HEK293T (cell line): Measurements from ENCODE around the gene RSRC1.

Source experiments
- CTCF ChIA-PET: fragments of 350-600 bp; formaldehyde crosslinking; extraction: SDS; loops from one replicate; lab custom pipeline; 2021; ENCODE audit warnings: antibody characterized with exemption, inconsistent platforms; lab: Yijun Ruan, JAX
- POLR2A ChIA-PET: fragments of 350-600 bp; formaldehyde crosslinking; extraction: SDS; loops from one replicate; lab custom pipeline; 2020; ENCODE audit warnings: antibody characterized with exemption, inconsistent platforms; lab: Yijun Ruan, JAX
- DNase-seq: peaks from one replicate; pipeline ENCODE4 v3.0.0; 2012; ENCODE audit warnings: mixed read lengths; ENCODE audit errors: extremely low spot score
- ARNT ChIP-seq: fragments of 450-650 bp; IDR thresholded peaks from 2 replicates; pipeline ENCODE4 v1.6.1; 2017; ENCODE audit warnings: mild to moderate bottlenecking
- BHLHE40 ChIP-seq: fragments of 450-650 bp; IDR thresholded peaks from 2 replicates; pipeline ENCODE4 v1.6.1; 2016; ENCODE audit warnings: mild to moderate bottlenecking, moderate library complexity, borderline replicate concordance
- CTBP1 ChIP-seq: fragments of 450-650 bp; IDR thresholded peaks from 2 replicates; pipeline ENCODE4 v1.6.1; 2016; ENCODE audit warnings: borderline replicate concordance
- ELF4 ChIP-seq: fragments of 450-650 bp; IDR thresholded peaks from 2 replicates; pipeline ENCODE4 v1.6.1; 2017; ENCODE audit warnings: antibody characterized with exemption
- FOXA1 ChIP-seq: fragments of 450-650 bp; IDR thresholded peaks from 2 replicates; pipeline ENCODE4 v1.6.1; 2016; ENCODE audit warnings: mild to moderate bottlenecking
- FOXK2 ChIP-seq: fragments of 450-650 bp; IDR thresholded peaks from 2 replicates; pipeline ENCODE4 v1.6.1; 2016; ENCODE audit warnings: mild to moderate bottlenecking
- FOXM1 ChIP-seq: fragments of 450-650 bp; IDR thresholded peaks from 2 replicates; pipeline ENCODE4 v1.6.1; 2017; ENCODE audit warnings: mild to moderate bottlenecking, borderline replicate concordance
- HDGF ChIP-seq: fragments of 450-650 bp; IDR thresholded peaks from 2 replicates; pipeline ENCODE4 v1.6.1; 2017; ENCODE audit warnings: antibody characterized with exemption, borderline replicate concordance
- L3MBTL2 ChIP-seq: fragments of 450-650 bp; conservative IDR thresholded peaks from 2 replicates; pipeline ENCODE4 v1.6.1; 2016; ENCODE audit warnings: mild to moderate bottlenecking
- LEF1 ChIP-seq: fragments of 450-650 bp; IDR thresholded peaks from 2 replicates; pipeline ENCODE4 v1.6.1; 2017; ENCODE audit warnings: mild to moderate bottlenecking, borderline replicate concordance
- NFRKB ChIP-seq: fragments of 450-650 bp; IDR thresholded peaks from 2 replicates; pipeline ENCODE4 v1.6.1; 2016; ENCODE audit warnings: mild to moderate bottlenecking, moderate library complexity
- PKNOX1 ChIP-seq: fragments of 450-650 bp; IDR thresholded peaks from 2 replicates; pipeline ENCODE4 v1.6.1; 2016
- SP1 ChIP-seq: fragments of 450-650 bp; IDR thresholded peaks from 2 replicates; pipeline ENCODE4 v1.6.1; 2017
- SUZ12 ChIP-seq: fragments of 450-650 bp; IDR thresholded peaks from 2 replicates; pipeline ENCODE4 v1.6.1; 2016; ENCODE audit warnings: mild to moderate bottlenecking
- TARDBP ChIP-seq: fragments of 450-650 bp; IDR thresholded peaks from 2 replicates; pipeline ENCODE4 v1.6.1; 2016
- ZNF384 ChIP-seq: fragments of 450-650 bp; IDR thresholded peaks from 2 replicates; pipeline ENCODE4 v1.6.1; 2016

The RSRC1 gene

GRCh38 chr3:158573714-158574113 lies 463.8 kb downstream of the RSRC1 start:
- no peak for DNase-seq
- TF ChIP-seq SP1 (no peak), FOXK2 (no peak), ELF4 (no peak), HDGF (no peak), ZNF384 (no peak), L3MBTL2 (no peak), PKNOX1 (no peak), NFRKB (no peak), LEF1 (no peak), FOXM1 (no peak), TARDBP (no peak), BHLHE40 (no peak), FOXA1 (no peak), ARNT (no peak), CTBP1 (no peak), SUZ12 (no peak)
- CTCF ChIA-PET, result no interaction called here
- POLR2A ChIA-PET, result no interaction called here

GRCh38 chr3:158574646-158575045 lies 464.8 kb downstream of the RSRC1 start:
- ChIA-PET POLR2A (no interaction called here), CTCF (no interaction called here)
- no peak for DNase-seq
- TF ChIP-seq SUZ12, result no peak
- no peak for TF ChIP-seq FOXA1
- TF ChIP-seq ZNF384, result no peak
- no peak for TF ChIP-seq ARNT
- TF ChIP-seq LEF1, result no peak
- TF ChIP-seq CTBP1, result no peak
- TF ChIP-seq FOXM1, result no peak
- TF ChIP-seq BHLHE40, result no peak
- TF ChIP-seq L3MBTL2, result no peak
- TF ChIP-seq HDGF, result no peak
- TF ChIP-seq FOXK2, result no peak
- no peak for TF ChIP-seq SP1
- TF ChIP-seq ELF4, result no peak
- TF ChIP-seq PKNOX1, result no peak
- no peak for TF ChIP-seq TARDBP
- TF ChIP-seq NFRKB, result no peak

- TF ChIP-seq TARDBP (no peak), SUZ12 (no peak), CTBP1 (no peak), BHLHE40 (no peak), L3MBTL2 (no peak), FOXK2 (no peak), LEF1 (no peak)
- POLR2A ChIA-PET, result no interaction called here
- CTCF ChIA-PET, result no interaction called here
- no peak for DNase-seq
Measured at GRCh38 chr3:158590223-158590622, 480.3 kb downstream of the RSRC1 start.
